Natural killer cell treated with Interleukin-12 subunit alpha and Interleukin-12 subunit beta and Interleukin-15 and Interleukin-18, amount 100 ng/mL, for 72 hours (primary cell): Measurements from ENCODE around the gene MBD5. TPM values are rescaled to one million over a fixed set of nuclear protein-coding genes. Genes with fewer than 3 reads are reported as not detected.

ENCODE experiments used
- ATAC-seq, 2 donors: fragments of 150-1000 bp; cut with Tn5 transposase in 1 of 2; sonication (Bioruptor Pico), chemical (Tn5 transposase) in 1 of 2; 2 replicates each; pipeline ENCODE4 v1.10.0; 2021
- DNase-seq: peaks from one replicate; pipeline ENCODE4 v3.0.0; 2022; ENCODE audit warnings: low spot score
- H3K27ac Mint-ChIP-seq, 2 donors: 1 replicate in 1 of 2; 2 replicates in 1 of 2; pipeline ENCODE4 v1.8.0; 2022; ENCODE audit warnings: mixed read lengths in 2 of 2, mild to moderate bottlenecking in 1 of 2, moderate library complexity in 1 of 2
- H3K27me3 Mint-ChIP-seq, 2 donors: 1 replicate in 1 of 2; 2 replicates in 1 of 2; pipeline ENCODE4 v1.8.0; 2022; ENCODE audit warnings: mixed read lengths in 2 of 2
- H3K36me3 Mint-ChIP-seq: one replicate; pipeline ENCODE4 v1.8.0; 2022; ENCODE audit warnings: mixed read lengths
- H3K4me1 Mint-ChIP-seq, 2 donors: 1 replicate in 1 of 2; 2 replicates in 1 of 2; pipeline ENCODE4 v1.8.0; 2022; ENCODE audit warnings: low read depth in 2 of 2, mixed read lengths in 2 of 2, mild to moderate bottlenecking in 1 of 2
- H3K4me3 Mint-ChIP-seq: one replicate; pipeline ENCODE4 v1.8.0; 2022; ENCODE audit warnings: mixed read lengths
- H3K9me3 Mint-ChIP-seq: 2 replicates; pipeline ENCODE4 v1.8.0; 2022; ENCODE audit warnings: mixed read lengths
- total RNA-seq, 2 donors: library from RNA; stranded (reverse); gene quantifications; one replicate each; pipeline ENCODE4 v1.2.3, GENCODE V29; 2022

MBD5 gene
- total RNA-seq, 2 donors from 2014 or later = 29.2 to 32.4 TPM

DNA sequence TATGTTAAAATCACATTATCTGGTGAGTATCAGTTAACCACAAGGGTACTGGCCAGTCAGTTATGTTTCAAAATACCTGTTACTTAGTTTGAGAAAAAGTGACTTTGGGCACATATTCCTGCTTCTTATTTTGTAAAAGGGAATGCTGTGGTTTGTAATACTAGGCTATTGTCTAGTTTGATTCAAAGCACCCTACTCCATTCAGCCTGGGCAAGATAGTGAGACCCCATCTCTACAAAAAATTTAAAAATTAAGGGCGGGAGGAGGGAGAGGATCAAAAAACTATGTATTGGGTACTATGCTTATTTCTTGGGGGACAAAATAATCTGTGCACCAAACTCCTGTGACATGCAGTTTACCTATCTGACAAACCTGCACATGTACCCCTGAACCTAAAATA, 18.9 kb downstream of the MBD5 start:
- no peak overlapping the region for H3K27ac Mint-ChIP-seq
- no peaks in the 10 kb centered on the region for H3K27me3 Mint-ChIP-seq

DNA sequence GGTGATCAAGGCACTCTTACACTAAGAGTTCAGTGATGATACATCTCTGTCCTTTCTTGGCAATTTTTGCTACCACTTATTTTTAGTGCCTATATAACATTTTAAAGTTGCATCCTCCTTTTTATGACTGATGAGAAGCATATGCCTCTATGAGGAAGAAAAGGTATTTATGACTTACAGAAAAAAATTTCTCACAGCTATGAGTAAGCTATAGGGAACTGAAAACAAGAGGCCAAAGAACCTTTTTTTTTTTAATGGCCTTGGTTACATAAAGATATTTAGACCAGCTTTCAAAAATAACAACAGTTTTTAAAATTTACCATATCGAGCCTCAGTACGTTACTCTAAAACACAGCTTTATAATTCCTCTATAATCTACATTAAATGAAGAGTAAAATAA, 21.3 kb downstream of the MBD5 start:
- H3K4me1 Mint-ChIP-seq = peaks cover 10 to 18% of the 10 kb centered on the region in 2 donors
- H3K9me3 Mint-ChIP-seq = no peaks in the 10 kb centered on the region
- H3K4me3 Mint-ChIP-seq = no peak overlapping the region
- DNase-seq (no peak), ATAC-seq (no peak)
- no peaks in the 10 kb centered on the region for H3K36me3 Mint-ChIP-seq
- H3K27ac Mint-ChIP-seq = no peak overlapping the region
- no peaks in the 10 kb centered on the region for H3K27me3 Mint-ChIP-seq

More for the DNA sequence above, 18.9 kb downstream of the MBD5 start:
- no peak overlapping the region for H3K4me3 Mint-ChIP-seq
- H3K4me1 Mint-ChIP-seq = peaks cover 0 to 8% of the 10 kb centered on the region in 2 donors
- H3K9me3 Mint-ChIP-seq = no peaks in the 10 kb centered on the region
- no peaks in the 10 kb centered on the region for H3K36me3 Mint-ChIP-seq
- ATAC-seq (no peak), DNase-seq (no peak)

DNA sequence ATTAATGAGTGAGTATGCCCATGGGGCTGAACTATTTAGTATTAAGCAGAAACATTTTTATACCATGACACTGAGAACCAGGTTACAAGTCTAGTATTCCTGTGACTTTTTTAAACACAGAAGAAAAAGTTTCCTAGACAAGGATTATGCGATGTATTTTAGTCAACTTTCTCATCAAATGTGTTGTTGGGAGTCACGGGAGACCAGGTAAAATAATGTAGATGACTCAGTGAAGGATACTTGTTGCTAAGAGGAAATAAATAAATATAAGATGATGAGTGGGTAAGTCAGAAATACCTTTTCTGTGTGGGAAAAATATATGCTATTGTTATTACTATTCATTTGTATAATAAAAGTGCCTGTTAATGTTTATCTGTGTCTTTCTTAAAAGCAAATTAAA, 23.4 kb downstream of the MBD5 start:
- DNase-seq (no peak), ATAC-seq (no peak)
- Mint-ChIP-seq H3K27ac (no peak overlapping the region), H3K27me3 (no peaks in the 10 kb centered on the region), H3K4me1 (peaks cover 27 to 30% of the 10 kb centered on the region in 2 donors), H3K4me3 (no peak overlapping the region), H3K9me3 (no peaks in the 10 kb centered on the region), H3K36me3 (no peaks in the 10 kb centered on the region)

GRCh38 chr2:148046802-148047201, 25.9 kb downstream of the MBD5 start:
- Mint-ChIP-seq H3K4me1 (peaks cover 32 to 45% of the 10 kb centered on the region in 2 donors), H3K36me3 (no peaks in the 10 kb centered on the region), H3K9me3 (no peaks in the 10 kb centered on the region), H3K4me3 (no peak overlapping the region), H3K27ac (no peak overlapping the region), H3K27me3 (no peaks in the 10 kb centered on the region)
- ATAC-seq (no peak), DNase-seq (no peak)

GRCh38 chr2:148048475-148049221, 27.8 kb downstream of the MBD5 start:
- Mint-ChIP-seq H3K4me3 (peak overlapping the region; percentile 5), H3K27me3 (no peaks in the 10 kb centered on the region), H3K36me3 (no peaks in the 10 kb centered on the region), H3K27ac (peak overlapping the region in 1 of 2 donors; percentile 18), H3K4me1 (peaks cover 32 to 50% of the 10 kb centered on the region in 2 donors), H3K9me3 (no peaks in the 10 kb centered on the region)
- ATAC-seq (peak; percentile 67 to 75), DNase-seq (no peak)

DNA sequence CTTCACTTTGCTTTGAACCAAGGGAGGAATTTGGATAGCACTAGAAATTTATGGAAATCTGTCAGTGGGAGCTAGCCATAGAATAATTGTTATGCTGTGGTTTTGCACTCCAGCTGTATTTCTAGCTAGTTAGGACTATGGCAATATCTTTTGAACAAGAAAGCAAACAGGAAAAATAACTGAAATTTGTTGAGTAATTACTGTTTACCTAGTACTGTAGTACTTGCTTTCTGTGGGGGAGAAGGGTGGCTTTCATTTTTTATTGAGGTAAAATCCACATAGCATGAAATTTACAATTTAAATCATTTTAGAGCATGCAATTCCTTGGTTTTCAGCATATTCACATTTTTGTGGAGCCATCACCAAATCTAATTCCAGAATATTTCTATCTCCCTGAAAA, 28.4 kb downstream of the MBD5 start:
- Mint-ChIP-seq H3K27me3 (no peaks in the 10 kb centered on the region), H3K36me3 (no peaks in the 10 kb centered on the region), H3K4me3 (peak overlapping the region; percentile 5), H3K9me3 (no peaks in the 10 kb centered on the region), H3K4me1 (peaks cover 32 to 50% of the 10 kb centered on the region in 2 donors), H3K27ac (peak overlapping the region in 1 of 2 donors; percentile 18)
- no peak for ATAC-seq
- no peak for DNase-seq

DNA sequence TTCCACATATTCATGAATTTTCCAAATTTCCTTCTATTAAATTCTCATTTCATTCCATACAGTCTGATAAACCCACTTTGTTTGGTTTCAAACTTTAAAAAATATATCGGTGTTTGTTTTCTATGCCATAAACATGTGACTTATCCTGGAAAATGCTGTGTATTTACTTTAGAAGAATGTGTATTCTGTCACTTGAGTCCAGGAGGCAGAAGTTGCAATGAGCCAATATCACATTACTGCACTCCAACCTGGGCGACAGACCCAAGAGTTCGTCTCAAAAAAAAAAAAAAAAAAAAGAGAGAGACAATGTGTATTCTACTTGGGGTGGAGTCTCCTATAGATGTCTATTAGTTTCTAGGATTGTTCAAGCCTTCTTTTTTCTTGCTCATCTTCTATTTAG, 31.8 kb downstream of the MBD5 start:
- peaks cover 22 to 36% of the 10 kb centered on the region in 2 donors for H3K4me1 Mint-ChIP-seq
- H3K27me3 Mint-ChIP-seq = no peaks in the 10 kb centered on the region
- no peaks in the 10 kb centered on the region for H3K36me3 Mint-ChIP-seq
- ATAC-seq (no peak), DNase-seq (no peak)
- H3K27ac Mint-ChIP-seq = no peak overlapping the region
- H3K9me3 Mint-ChIP-seq = no peaks in the 10 kb centered on the region
- H3K4me3 Mint-ChIP-seq = no peak overlapping the region

GRCh38 chr2:148058641-148059040, 37.8 kb downstream of the MBD5 start:
- H3K36me3 Mint-ChIP-seq = no peaks in the 10 kb centered on the region
- no peak overlapping the region for H3K4me3 Mint-ChIP-seq
- DNase-seq (no peak), ATAC-seq (no peak)
- H3K4me1 Mint-ChIP-seq = no peaks in the 10 kb centered on the region
- no peaks in the 10 kb centered on the region for H3K27me3 Mint-ChIP-seq
- no peaks in the 10 kb centered on the region for H3K9me3 Mint-ChIP-seq
- H3K27ac Mint-ChIP-seq = no peak overlapping the region

GRCh38 chr2:148063633-148064032, 42.7 kb downstream of the MBD5 start:
- Mint-ChIP-seq H3K27me3 (no peaks in the 10 kb centered on the region), H3K9me3 (no peaks in the 10 kb centered on the region), H3K36me3 (no peaks in the 10 kb centered on the region), H3K4me3 (no peak overlapping the region), H3K27ac (no peak overlapping the region), H3K4me1 (peaks cover 0 to 3% of the 10 kb centered on the region in 2 donors)
- ATAC-seq (no peak), DNase-seq (no peak)

DNA sequence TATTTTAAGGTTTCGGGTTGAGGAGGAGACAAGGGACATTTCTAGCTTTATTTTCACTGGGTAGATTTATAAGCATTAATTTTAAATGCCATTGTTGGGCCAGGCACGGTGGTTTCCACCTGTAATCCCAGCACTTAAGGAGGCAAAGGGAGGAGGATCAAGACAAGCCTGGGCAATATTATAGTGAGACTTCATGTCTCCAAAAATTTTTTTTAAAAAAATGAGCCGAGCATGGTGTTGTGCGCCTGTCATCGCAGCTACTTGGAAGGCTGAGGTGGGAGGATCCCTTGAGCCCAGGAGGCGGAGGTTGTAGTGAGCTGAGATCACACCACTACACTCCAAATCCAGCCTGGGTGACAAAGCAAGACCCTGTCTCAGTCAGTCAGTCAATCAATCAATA, 45.0 kb downstream of the MBD5 start:
- no peak overlapping the region for H3K4me3 Mint-ChIP-seq
- H3K27ac Mint-ChIP-seq = no peak overlapping the region
- H3K27me3 Mint-ChIP-seq = no peaks in the 10 kb centered on the region
- H3K4me1 Mint-ChIP-seq = peaks cover 5% of the 10 kb centered on the region in 2 donors
- ATAC-seq (no peak), DNase-seq (no peak)
- no peaks in the 10 kb centered on the region for H3K36me3 Mint-ChIP-seq
- no peaks in the 10 kb centered on the region for H3K9me3 Mint-ChIP-seq

GRCh38 chr2:148067801-148068200, 46.9 kb downstream of the MBD5 start:
- peaks cover 5% of the 10 kb centered on the region in 2 donors for H3K4me1 Mint-ChIP-seq
- ATAC-seq (no peak), DNase-seq (no peak)
- no peaks in the 10 kb centered on the region for H3K36me3 Mint-ChIP-seq
- no peaks in the 10 kb centered on the region for H3K27me3 Mint-ChIP-seq
- no peak overlapping the region for H3K27ac Mint-ChIP-seq
- H3K4me3 Mint-ChIP-seq = no peak overlapping the region
- H3K9me3 Mint-ChIP-seq = no peaks in the 10 kb centered on the region

DNA sequence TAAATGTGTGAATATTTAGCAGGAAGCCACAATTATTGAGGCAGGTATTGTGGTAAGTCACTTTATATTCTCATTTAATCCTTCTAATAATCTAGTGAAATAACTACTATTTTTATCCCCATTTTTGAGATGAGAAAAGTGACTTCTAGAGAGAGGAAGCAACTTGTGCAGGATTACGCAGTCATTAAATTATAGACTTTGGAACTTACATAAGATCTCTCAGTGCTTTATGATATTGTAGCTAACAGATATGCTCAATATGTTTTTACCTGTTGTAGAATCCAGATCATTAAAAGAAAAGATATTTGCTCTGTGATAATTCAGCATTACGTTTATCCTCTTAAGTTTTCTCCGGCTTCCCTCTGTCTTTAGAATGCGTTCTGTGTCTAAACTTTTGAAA, 50.5 kb downstream of the MBD5 start:
- DNase-seq (no peak), ATAC-seq (no peak)
- H3K9me3 Mint-ChIP-seq = no peaks in the 10 kb centered on the region
- H3K27me3 Mint-ChIP-seq = no peaks in the 10 kb centered on the region
- H3K27ac Mint-ChIP-seq = no peak overlapping the region
- H3K4me3 Mint-ChIP-seq = no peak overlapping the region
- peaks cover 3 to 5% of the 10 kb centered on the region in 2 donors for H3K4me1 Mint-ChIP-seq
- H3K36me3 Mint-ChIP-seq = no peaks in the 10 kb centered on the region

- no peak for ATAC-seq
- Mint-ChIP-seq H3K4me3 (no peak overlapping the region), H3K27me3 (no peaks in the 10 kb centered on the region), H3K4me1 (peaks cover 0 to 2% of the 10 kb centered on the region in 2 donors), H3K9me3 (peaks cover 4% of the 10 kb centered on the region), H3K36me3 (peaks cover 8% of the 10 kb centered on the region), H3K27ac (no peak overlapping the region)
- DNase-seq = no peak
These were observed 75.1 kb downstream of the MBD5 start for GRCh38 chr2:148096012-148096411.

GRCh38 chr2:148102641-148103040, 81.8 kb downstream of the MBD5 start:
- Mint-ChIP-seq H3K27ac (no peak overlapping the region), H3K36me3 (peaks cover 6% of the 10 kb centered on the region), H3K4me3 (no peak overlapping the region), H3K4me1 (no peaks in the 10 kb centered on the region), H3K9me3 (no peaks in the 10 kb centered on the region), H3K27me3 (no peaks in the 10 kb centered on the region)
- ATAC-seq (no peak), DNase-seq (no peak)

DNA sequence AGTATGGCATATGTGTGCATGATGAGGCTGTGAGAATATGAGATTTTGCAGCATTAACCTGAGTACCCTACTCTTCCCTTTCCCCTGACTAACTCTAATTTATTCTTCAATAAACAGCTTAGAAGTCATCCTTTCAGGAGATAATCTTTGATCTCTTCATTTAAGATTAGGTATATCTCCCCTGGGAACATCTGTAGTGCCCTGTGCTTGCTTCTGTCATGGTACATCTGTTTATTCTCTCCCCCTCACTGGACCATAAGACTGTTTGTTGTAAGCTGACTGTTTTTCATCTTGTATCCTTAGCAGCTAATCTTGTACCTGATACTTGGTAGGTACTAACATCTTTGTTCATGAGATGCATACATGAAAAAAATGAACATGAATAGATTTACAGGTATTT, 83.1 kb downstream of the MBD5 start:
- Mint-ChIP-seq H3K27me3 (no peaks in the 10 kb centered on the region), H3K36me3 (peaks cover 6% of the 10 kb centered on the region), H3K4me3 (no peak overlapping the region), H3K4me1 (no peaks in the 10 kb centered on the region), H3K27ac (peak overlapping the region in 1 of 2 donors; percentile 21), H3K9me3 (no peaks in the 10 kb centered on the region)
- DNase-seq (no peak), ATAC-seq (no peak)
